ENCODE data around the gene SCYL1. TPM values are rescaled to one million over a fixed set of nuclear protein-coding genes. Genes with fewer than 3 reads are reported as not detected.

SCYL1 gene
- total RNA-seq, 1 donor from 2014 or later, result 91.1 TPM

- Mint-ChIP-seq H3K27ac (no peak overlapping the region), H3K4me3 (no peak overlapping the region), H3K4me1 (peaks cover 33% of the 10 kb centered on the region), H3K36me3 (peaks cover 8% of the 10 kb centered on the region), H3K27me3 (ENCODE audit: low read depth) (no peaks in the 10 kb centered on the region), H3K9me3 (no peaks in the 10 kb centered on the region)
- DNase-seq (ENCODE audit: low spot score in 2 of 2, unreplicated experiment in 2 of 2), result no peak
- no peak for TF ChIP-seq CTCF (IDR thresholded peaks at IDR 0.05; ENCODE audit: unreplicated experiment)
Measured at GRCh38 chr11:65498042-65498726, 26.7 kb upstream of the SCYL1 start.

- Mint-ChIP-seq H3K27me3 (ENCODE audit: low read depth) (no peaks in the 10 kb centered on the region), H3K36me3 (peaks cover 10% of the 10 kb centered on the region), H3K9me3 (no peaks in the 10 kb centered on the region), H3K4me3 (no peak overlapping the region), H3K4me1 (peaks cover 29% of the 10 kb centered on the region), H3K27ac (no peak overlapping the region)
- no peak for TF ChIP-seq CTCF (IDR thresholded peaks at IDR 0.05; ENCODE audit: unreplicated experiment)
- DNase-seq (ENCODE audit: low spot score in 2 of 2, unreplicated experiment in 2 of 2), result no peak
Measured at GRCh38 chr11:65498727-65498976, 26.2 kb upstream of the SCYL1 start.

GRCh38 chr11:65498977-65499712, 25.7 kb upstream of the SCYL1 start, which contains the start of gene MALAT1:
TSS of gene MALAT1 (plus strand) at chr11:65499045.
- peaks cover 15% of the 10 kb centered on the region for H3K36me3 Mint-ChIP-seq

GRCh38 chr11:65499713-65500386, 25.0 kb upstream of the SCYL1 start:
- no peak for TF ChIP-seq CTCF (IDR thresholded peaks at IDR 0.05; ENCODE audit: unreplicated experiment)
- Mint-ChIP-seq H3K4me1 (peaks cover 27% of the 10 kb centered on the region), H3K27me3 (ENCODE audit: low read depth) (no peaks in the 10 kb centered on the region)

More at GRCh38 chr11:65498977-65499712, 25.7 kb upstream of the SCYL1 start, which contains the start of gene MALAT1:
- DNase-seq (ENCODE audit: low spot score in 2 of 2, unreplicated experiment in 2 of 2), result peak; percentile 88 to 96
- Mint-ChIP-seq H3K9me3 (no peaks in the 10 kb centered on the region), H3K4me3 (no peak within 1 kb of the TSS), H3K27ac (no peak within 1 kb of the TSS), H3K4me1 (peaks cover 26% of the 10 kb centered on the region), H3K27me3 (ENCODE audit: low read depth) (no peaks in the 10 kb centered on the region)
- no peak for TF ChIP-seq CTCF (IDR thresholded peaks at IDR 0.05; ENCODE audit: unreplicated experiment)

GRCh38 chr11:65500387-65501185, 24.3 kb upstream of the SCYL1 start:
- TF ChIP-seq CTCF (IDR thresholded peaks at IDR 0.05; ENCODE audit: unreplicated experiment), result no peak
- H3K9me3 Mint-ChIP-seq, result no peaks in the 10 kb centered on the region
- no peak for DNase-seq (ENCODE audit: low spot score in 2 of 2, unreplicated experiment in 2 of 2)

More at GRCh38 chr11:65499713-65500386, 25.0 kb upstream of the SCYL1 start:
- no peaks in the 10 kb centered on the region for H3K9me3 Mint-ChIP-seq
- no peak overlapping the region for H3K4me3 Mint-ChIP-seq
- no peak for DNase-seq (ENCODE audit: low spot score in 2 of 2, unreplicated experiment in 2 of 2)
- no peak overlapping the region for H3K27ac Mint-ChIP-seq
- peaks cover 22% of the 10 kb centered on the region for H3K36me3 Mint-ChIP-seq

More at GRCh38 chr11:65500387-65501185, 24.3 kb upstream of the SCYL1 start:
- H3K4me3 Mint-ChIP-seq, result no peak overlapping the region
- H3K27me3 Mint-ChIP-seq (ENCODE audit: low read depth), result no peaks in the 10 kb centered on the region
- H3K4me1 Mint-ChIP-seq, result peaks cover 32% of the 10 kb centered on the region
- no peak overlapping the region for H3K27ac Mint-ChIP-seq
- H3K36me3 Mint-ChIP-seq, result peaks cover 27% of the 10 kb centered on the region
